GM19351 (cell line): ENCODE results near the gene ARHGEF28.
A peak's percentile ranks its signal among the peaks of the same experiment; 100 is the strongest.

Source experiments
- ATAC-seq: cut with Tn5 transposase; IDR thresholded peaks from one replicate; pipeline ENCODE4 v1.9.1; 2021; ENCODE audit warnings: mild to moderate bottlenecking, moderate library complexity; ENCODE audit not compliant: unreplicated experiment

The ARHGEF28 gene

GRCh38 chr5:73654819-73655318 is 28.9 kb downstream of the ARHGEF28 start:
- no peak for ATAC-seq

DNA sequence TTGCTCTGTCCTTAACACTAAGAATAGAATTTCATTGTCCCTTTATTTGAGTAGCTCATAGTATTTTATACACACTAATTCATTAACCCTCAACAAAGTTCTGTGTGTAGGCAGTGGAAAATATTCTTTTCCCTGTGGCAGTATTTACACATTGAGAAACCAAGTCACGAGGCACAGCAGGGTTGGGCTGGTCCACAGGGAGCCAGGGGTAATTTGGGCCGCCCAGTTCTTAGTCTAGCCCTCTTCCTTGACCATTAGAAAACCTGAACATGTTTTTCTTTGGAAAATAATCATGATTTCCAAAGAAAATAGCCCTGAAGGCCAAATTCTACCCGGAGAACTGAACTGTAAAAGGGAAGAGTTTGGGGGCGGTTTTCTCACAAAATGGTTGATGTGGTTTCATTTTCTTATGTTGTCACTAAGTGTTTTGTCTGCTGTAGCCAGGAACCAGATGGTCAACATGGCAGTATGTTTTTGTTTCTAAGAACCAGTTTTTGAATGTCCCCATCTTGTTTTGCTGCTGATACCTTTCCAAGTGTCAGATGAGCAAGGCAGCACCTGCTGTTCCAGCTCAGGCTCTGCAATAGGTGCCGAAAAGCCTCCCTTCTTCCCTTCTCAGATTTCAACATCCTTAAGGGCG is 29.6 kb downstream of the ARHGEF28 start:
- ATAC-seq, result no peak

GRCh38 chr5:73661753-73662152 is 35.8 kb downstream of the ARHGEF28 start:
- ATAC-seq, result no peak

GRCh38 chr5:73663161-73663859 is 37.3 kb downstream of the ARHGEF28 start:
- no peak for ATAC-seq

GRCh38 chr5:73663860-73664240 is 37.9 kb downstream of the ARHGEF28 start:
- no peak for ATAC-seq

DNA sequence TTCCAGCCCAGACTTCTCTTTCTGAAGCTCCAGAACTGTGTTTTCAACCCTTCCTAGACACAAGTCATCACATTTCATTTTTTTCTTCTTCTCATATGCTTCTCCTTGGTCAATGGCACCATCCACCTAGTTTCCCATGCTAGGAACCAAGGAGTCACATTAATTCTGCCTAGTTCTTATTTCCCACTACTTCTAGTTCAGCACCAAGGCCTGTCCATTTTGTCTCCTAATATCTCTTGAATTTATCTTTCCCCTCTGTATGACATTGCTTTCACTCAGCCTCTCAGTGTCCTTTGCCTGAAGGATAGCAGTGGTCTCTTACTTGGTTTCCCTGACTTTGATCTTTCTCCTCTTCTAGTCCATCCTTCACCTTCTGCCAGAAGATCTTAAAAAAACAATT is 38.8 kb downstream of the ARHGEF28 start:
- no peak for ATAC-seq

DNA sequence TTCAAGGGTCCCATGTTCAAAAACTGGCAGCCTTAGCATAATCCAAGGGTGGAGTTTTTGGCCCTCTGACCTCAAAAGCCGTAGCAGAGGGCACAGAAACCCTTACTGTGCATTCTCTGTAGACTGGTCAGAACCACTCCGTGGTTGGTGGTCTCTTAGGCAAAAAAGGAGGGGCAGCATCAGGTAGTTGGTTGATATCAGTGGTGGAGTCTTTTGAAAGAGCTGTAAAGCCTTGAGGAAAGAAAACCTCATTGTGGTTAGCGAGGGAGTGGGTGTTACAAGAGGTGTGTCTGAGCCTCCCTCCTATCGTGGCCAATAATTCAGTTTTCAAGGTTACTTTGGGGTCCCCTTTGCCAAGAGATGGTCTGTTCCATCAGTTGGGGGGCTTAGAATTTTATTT is 40.9 kb downstream of the ARHGEF28 start:
- no peak for ATAC-seq

GRCh38 chr5:73668017-73668416 is 42.0 kb downstream of the ARHGEF28 start:
- peak; percentile 52 for ATAC-seq

DNA sequence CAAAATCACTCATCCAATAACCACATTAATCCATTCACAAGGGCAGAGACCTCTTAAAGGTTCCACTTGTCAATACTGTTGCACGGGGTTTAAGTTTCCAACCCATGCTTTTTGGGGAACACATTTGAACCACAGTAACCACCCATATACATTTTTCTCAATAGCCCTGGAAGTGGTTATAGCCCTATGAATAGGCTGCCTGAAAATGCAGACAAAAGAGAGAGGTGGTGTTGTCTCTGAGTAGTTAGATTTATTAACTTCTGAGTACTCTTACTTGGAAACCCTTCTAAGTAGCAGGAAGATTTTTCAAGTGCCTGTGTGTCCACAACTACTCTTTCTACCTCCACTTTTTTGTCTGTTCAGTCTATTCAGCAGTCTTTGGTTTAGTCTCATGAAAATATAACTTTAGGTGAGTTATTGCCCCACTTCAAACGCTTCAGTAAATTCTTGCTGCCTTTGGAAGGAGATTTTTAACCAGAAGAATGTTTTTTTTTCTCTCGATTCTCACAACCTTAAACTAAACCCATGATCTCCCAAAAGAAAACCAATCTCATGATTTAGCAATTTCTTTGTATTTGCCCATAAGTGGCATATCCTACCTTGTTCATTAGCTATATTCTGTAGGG is 42.6 kb downstream of the ARHGEF28 start:
- ATAC-seq, result no peak

DNA sequence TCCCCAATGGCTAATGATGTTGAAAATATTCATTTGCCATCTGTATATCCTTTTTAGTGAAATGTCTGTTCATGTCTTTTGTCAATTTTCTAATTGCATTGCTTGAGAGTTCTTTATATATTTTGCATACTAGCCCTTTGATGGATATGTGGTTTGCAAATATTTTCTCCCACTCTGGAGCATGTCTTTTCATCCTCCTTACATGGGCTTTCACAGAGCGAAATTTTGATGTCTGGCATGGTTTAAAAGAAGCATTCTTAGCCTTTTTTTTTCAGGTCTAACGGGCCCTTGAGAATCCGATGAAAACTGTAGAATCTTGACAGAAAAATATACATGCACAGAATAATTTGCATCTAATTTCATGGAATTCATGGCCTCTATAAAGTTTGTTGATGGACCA is 44.7 kb downstream of the ARHGEF28 start:
- ATAC-seq, result no peak

- ATAC-seq, result no peak
Measured at GRCh38 chr5:73672132-73672531, 46.1 kb downstream of the ARHGEF28 start.

- ATAC-seq, result no peak
Measured at GRCh38 chr5:73673161-73673591, 47.2 kb downstream of the ARHGEF28 start.

GRCh38 chr5:73674669-73675004 is 48.6 kb downstream of the ARHGEF28 start:
- no peak for ATAC-seq

GRCh38 chr5:73678322-73678740 is 52.3 kb downstream of the ARHGEF28 start:
- no peak for ATAC-seq

DNA sequence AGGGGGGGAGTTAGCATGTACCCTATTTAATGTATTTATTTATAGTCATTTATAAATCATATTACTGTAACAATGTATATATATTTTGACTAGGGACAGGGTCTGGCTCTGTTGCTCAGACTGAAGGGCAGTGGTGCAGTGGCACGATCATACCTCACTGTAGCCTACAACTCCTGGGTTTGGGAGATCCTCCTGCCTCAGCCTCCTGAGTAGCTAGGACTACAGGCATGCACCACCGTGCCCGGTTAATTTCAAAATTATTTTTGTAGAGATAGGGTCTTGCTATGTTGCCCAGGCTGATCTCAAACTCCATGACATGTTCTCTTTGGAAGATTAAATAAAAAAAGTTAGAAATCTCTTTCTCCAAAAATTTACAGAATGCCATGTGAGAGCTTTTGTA is 52.8 kb downstream of the ARHGEF28 start:
- ATAC-seq, result no peak

DNA sequence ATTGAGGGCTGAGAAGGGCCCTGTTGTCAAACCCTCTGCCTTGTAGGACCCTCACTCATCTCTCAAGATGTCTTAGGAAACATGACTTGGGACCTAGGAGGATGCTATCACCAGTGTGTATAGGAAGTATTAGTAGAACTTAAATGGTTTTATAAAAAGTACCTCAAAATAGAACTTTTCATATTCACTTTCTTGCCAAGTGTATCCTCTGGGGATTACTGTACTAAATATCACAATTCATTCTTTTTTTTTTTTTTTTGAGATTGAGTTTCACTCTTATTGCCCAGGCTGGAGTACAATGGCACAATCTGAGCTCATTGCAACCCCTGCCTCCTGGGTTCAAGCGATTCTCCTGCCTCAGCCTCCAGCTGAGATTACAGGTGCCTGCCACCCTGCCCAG is 56.2 kb downstream of the ARHGEF28 start:
- no peak for ATAC-seq

GRCh38 chr5:73684691-73685090 is 58.7 kb downstream of the ARHGEF28 start:
- ATAC-seq, result no peak

DNA sequence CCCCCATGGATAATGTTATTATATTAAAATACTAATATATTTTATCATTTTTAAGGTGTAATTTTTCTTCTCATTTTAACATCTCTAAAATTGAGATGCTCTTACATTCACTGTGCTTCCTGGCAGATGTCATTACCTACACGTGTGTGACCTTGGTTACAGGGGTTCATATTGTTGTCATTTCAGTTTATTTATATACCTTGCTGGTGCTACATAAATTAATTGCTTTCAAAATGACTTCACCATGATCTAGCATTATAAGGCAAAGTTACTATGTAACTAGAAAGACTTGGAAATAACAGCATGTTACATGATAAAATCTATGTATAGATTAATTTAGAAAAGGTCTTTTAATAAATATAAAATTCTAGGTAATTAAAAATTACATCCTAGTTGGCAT is 60.9 kb downstream of the ARHGEF28 start:
- ATAC-seq, result peak; percentile 66

GRCh38 chr5:73687357-73687756 is 61.4 kb downstream of the ARHGEF28 start:
- peak; percentile 83 for ATAC-seq

DNA sequence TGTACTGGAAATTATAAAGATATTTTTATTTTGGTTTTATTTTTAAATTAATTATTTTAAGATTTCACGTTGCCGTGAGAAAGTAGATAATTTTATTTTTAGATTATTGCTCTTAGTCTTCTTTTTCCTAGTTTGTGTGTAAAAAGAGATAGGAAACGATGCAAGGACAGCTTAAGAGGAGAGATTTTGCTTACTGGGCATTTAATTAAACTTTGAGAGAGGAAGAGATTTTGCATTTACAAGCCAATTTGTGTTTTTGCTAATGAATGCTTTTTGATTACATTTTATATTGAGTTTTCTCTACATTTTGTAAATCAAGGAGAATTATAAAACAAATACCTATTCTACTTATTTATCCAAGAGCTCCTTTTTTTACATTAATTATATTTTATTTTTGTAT is 64.0 kb downstream of the ARHGEF28 start:
- no peak for ATAC-seq

DNA sequence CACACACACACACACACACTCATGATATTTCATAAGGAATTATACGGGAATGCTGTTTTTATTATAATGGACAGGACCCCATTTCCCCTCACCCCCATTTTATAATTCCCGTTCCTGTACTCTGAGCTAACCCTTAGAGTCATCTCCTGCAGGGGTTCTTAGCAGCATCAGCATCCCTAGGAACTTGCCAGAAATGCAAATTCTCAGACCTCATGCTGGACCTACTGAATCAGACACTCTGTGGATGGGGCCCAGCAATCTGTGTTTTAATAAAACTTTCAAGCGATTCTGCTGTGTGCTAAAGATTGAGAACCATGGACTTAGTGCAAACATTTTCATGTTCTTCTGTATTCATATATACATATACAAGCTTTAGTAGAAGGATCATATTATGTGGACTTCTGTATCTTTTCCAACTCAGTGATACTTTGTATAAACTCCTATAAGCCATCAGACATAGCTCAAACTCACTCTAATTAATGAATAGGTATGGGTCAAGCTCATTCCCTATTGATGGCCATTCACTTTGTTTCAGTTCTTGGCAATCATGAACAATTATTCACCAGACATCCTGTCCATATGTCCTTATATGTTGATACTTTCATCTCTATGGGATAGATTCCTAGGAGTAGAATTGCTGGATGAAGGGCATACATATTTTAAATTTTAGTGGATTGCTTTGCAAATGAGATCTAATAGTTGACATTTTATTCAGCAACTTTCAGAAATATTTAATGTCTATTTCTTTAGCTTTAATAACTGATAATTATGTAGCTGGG is 65.5 kb downstream of the ARHGEF28 start:
- ATAC-seq, result no peak
